HTERT RPE-1 (cell line): ENCODE data around the gene OPALIN.

Source experiments
- in situ Hi-C: fragments of 300-500 bp; cut with MboI; formaldehyde crosslinking; loops from 4 replicates; pipeline ENCODE4 v1.14.3; 2020; ENCODE audit warnings: low sequenced_read_pairs

OPALIN gene

GRCh38 chr10:96374639-96374984, 15.8 kb upstream of the OPALIN start:
- in situ Hi-C loops = no loop called here

DNA sequence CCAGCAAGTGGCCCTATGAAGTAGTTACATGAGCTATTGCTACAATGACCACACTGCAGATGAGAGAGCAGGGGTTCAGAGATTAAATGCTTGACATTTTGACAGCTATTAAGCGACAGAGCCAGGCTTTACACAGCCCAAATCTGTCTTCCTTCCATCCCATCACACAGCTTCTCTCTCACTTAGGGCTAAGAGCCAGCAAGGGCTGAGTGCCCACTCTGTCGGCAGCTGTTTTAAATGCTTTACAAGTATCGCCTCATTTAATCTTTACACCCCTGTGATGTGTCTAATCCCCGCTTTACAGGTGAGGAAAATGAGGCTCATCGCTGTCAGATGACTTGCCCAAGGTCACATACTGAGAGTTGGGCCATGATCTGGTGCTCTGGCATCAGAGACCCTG, 15.2 kb upstream of the OPALIN start:
- in situ Hi-C loops = no loop called here

DNA sequence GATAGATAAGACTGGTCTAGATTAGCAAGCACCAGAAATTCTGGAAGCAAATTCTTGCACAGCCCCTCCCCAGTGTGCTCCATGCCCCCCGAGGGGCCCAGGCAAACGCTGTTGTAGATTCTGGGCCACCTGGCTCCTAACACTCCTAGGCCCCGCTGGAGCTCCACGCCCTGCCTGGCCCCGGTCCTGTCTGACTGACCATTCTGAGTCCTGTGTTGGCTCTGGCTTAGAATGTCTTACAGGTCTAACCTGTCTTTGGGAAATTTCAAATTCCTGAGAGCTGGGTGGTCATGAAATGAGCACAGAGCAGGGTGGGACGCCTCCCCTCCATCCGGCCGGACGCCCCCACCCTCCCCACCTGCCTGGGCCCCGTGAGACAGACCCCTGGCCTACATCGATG, 12.6 kb upstream of the OPALIN start:
- in situ Hi-C loops = no loop called here

DNA sequence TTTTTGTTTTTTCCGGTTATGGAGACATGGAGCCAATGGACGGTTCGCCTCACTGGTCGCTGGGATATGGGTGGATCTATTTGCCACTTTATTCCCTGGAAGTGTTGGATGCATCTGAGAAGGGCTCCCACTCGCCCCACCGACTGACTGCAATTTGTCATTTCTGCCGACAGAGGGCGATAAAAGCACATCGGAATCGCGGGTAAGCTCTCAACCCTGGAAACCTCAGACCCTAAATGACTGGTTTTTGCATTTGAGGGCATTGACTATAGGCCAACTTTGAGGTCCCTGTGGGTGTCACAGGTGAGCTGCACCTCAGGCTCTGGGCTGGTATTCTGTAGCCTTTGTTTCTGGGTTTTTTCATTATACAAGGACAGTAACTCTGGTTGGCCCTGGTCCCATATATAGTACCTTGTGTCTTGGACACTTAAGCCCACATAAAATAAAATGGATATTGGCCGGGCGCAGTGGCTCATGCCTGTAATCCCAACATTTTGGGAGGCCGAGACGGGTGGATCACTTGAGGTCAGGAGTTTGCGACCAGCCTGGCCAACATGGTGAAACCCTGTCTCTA, 11.9 kb upstream of the OPALIN start:
- in situ Hi-C loops = no loop called here

- in situ Hi-C loops = no loop called here
Observed at GRCh38 chr10:96369890-96370583, 11.2 kb upstream of the OPALIN start.

GRCh38 chr10:96368971-96369370, 10.2 kb upstream of the OPALIN start:
- in situ Hi-C loops = no loop called here

GRCh38 chr10:96367470-96367869, 8.7 kb upstream of the OPALIN start:
- in situ Hi-C loops = no loop called here

- in situ Hi-C loops = no loop called here
Observed at GRCh38 chr10:96366508-96366907, 7.7 kb upstream of the OPALIN start.

DNA sequence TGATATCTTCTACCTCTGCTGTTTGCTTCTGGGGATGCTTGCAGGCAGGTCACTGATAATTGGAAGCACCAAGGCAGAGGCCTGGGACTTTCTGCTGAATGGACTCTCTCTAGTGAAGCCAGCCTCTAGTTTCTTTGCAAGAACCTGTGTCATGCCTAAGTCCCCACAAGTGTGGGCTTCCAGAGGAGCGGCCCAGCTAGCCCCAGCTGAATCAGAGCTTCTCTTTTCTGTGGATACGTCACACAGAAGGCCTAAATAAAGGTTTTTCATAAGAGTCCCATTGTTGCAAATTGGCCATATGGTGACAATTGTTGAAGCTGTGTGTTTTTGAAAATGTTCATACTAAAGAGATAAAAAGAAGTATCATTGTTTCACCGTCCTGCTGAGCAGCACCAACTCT, 6.8 kb upstream of the OPALIN start:
- in situ Hi-C loops = no loop called here

- in situ Hi-C loops = no loop called here
Observed at GRCh38 chr10:96360766-96361165, 2.0 kb upstream of the OPALIN start.

- in situ Hi-C loops = no loop called here
Observed at GRCh38 chr10:96360331-96360730, 1.5 kb upstream of the OPALIN start.

DNA sequence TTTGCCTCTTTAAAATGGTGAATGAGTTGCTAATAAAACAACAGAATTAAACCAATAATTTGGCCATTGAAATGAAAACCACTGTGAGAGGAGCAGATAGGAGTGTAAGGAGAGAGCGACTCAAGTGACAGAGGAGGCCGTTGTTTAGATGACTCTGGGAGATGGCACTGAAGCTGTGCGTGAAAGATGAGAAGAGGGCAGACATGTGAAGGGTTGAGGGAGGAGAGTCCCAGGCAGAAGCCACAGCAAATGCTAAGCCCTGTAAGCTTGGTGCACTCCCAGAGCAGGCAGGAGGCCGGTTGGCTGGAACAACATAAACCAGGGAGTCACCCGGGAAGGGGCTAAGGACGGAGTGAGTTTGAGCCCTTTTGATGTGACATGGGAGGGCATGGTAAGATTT, 814 bp upstream of the OPALIN start:
- in situ Hi-C loops = no loop called here

DNA sequence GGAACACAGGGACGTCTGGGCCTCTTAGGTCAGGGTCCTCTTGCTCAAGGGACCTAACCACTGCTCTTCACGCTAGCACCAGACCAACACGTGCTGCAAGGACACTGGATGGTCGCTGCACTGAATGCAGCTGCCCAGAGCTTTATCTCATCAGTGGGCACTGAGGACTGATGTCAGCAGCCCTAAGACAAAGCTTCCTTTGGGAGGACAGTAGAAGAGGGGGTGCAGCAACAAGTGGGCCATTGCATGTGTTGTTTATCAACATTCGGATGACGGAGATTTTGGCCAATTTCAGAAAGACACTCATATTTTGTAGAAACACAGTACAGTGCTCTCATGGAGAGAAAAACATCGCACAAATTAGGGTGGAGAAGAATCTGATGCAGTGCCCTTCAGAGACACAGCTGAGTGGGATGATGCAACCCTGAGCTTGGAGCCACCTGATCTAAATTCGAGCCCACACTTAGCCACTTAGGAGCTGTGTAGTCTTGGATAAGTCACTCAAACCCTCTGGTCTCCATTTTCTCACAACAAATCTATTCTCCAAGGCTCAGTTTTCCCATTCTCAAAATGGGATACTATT, 1.7 kb downstream of the OPALIN start:
- in situ Hi-C loops = no loop called here

GRCh38 chr10:96352582-96352981, 6.2 kb downstream of the OPALIN start:
- in situ Hi-C loops = no loop called here

DNA sequence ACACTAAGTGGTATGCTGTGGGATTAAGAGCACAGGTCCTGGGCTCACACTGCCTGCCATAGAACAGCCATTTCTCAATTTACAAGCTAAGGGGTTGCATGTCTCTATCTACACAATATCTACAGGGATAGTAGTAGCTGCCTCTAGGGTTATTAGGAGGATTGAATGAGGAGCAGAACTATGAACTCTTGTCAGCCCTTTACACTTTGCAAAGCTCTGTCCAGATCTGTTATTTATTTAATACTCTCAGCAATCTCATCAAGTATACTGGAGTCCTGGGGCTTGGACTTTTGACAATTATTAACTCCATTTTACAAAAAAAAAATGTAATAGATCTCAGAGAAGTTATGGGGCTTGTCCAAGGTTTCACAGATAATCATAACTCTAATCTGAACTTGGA, 6.8 kb downstream of the OPALIN start:
- in situ Hi-C loops = no loop called here

DNA sequence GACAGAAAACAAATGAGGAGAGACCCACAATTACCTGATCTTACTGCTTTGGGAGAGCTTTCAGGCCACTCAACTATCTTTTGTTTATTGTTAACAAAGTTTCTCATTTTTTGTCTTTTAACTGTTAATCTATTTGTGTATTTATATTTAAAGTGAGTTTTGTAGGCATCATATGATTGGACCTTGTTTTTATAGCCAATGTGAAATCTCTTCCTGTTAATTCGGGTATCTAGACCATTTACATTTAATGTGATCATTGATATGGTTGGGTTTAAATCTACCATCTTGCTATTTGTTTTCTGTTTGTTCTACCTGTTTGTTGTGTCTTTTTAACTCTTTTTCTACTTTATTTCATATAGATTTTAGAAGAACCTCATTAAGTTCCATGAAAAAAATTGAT, 12.5 kb downstream of the OPALIN start:
- in situ Hi-C loops = no loop called here

DNA sequence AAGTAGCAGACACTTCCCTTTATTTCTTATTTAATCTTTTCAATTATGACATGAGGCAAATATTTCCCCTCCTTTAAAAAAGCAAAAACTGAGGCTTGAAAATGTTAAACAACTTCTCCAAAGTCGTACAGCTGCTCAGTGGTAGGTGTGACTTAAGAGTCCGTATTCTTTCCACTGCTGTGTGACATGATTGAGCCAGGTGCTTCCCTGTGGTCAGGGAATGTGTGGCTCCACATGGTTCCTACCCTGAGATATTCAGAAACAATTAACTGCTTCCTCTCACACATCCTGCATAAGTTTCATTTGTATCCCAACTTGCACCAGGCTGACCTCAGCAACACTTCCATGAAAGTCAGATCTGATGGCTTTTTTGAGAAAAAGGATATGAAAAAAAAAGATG, 13.6 kb downstream of the OPALIN start:
- in situ Hi-C loops = no loop called here

DNA sequence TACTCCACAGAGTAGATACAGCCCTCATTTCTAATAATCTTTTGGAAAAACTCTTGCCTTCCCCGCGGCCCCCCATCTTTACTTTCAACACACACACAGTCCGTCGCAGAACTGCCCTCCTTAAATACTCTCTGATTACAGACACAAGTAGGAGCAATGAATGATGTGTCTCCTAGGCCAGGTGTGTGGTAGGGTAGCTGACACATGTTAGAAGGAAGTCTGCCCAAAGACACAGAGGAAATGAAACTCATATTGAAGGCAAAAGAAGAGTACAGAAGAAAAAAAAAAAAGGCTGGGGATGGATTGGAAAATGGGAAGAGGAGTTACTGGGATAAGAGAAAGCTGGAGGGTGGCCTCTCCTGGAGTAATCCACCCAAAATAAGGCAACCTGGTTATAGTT, 14.6 kb downstream of the OPALIN start:
- in situ Hi-C loops = no loop called here

DNA sequence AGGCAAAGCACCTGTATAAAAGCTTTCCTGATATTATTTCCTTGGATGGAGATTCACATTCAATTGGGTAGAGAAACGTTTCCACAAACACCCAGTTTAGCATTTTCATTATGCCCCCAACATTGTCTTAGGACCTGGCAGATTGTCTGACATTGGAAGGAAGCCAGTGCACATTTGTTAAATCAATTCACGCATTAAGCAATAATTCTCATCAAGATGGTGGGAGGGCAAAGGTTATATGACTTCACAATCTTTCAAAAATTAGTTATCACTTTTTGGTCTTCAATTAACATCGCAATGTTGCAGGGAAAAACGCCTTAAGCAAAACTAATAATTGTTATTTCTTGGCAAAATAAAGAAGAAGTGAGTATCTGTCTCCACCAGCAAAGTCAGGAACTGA, 16.4 kb downstream of the OPALIN start:
- in situ Hi-C loops = no loop called here

DNA sequence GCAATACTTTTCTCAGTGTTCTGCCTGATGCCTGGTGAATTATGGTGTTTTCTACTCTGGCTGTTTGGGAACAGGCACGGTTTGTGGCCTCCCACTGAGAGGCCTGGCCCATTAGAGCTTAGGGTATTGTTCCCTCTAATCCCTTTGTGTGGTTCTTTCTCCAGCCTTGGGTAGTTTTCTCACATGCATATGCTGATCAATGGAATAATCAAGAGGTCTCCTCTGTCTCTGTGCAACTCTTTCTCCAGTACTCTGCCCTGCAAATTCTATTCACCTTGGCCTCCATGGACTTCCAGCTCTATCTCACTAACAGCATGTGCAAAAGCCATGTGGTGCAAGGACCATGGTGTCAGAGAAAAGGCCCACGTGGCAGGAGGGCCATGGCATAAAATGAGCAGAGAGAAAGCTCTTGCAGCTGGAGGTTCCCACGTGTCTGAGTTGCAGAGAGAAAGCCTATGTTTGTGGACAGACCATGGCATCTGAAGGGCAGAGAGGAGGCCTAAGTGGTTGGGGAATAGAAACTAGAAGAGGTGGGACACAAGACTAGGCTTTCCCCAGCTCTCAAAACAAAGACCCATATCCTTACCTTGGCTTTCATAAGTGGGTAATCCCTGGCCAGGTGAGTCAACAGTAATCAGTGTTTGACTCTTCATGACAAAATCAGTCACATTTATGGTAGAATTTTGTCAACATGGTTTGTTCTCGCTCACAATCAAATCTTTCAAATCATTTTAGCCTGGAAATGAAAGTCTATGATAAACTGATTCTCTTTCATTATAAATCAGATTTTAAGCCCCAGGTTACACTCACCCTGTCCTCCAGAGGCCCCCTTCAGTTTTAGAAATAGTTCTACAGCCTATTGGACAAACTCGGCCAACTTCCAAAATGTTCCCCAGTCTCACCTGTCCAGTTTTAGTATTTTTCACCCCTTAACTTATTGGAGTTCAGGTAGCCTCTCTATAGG, 17.3 kb downstream of the OPALIN start:
- in situ Hi-C loops = no loop called here
